H1 (cell line): ENCODE measurements around the gene RNF41.

Experiments used
- GTF2F1 ChIP-seq: IDR thresholded peaks from 2 replicates; pipeline ENCODE4 v1.6.1; 2012; ENCODE audit warnings: low read depth, low read length, improper control_type of control experiment, borderline replicate concordance
- JUND ChIP-seq: IDR thresholded peaks from 2 replicates; pipeline ENCODE4 v1.6.1; 2011; ENCODE audit warnings: mild to moderate bottlenecking, improper control_type of control experiment, low read length
- NRF1 ChIP-seq: IDR thresholded peaks from 2 replicates; pipeline ENCODE4 v1.6.1; 2011; ENCODE audit warnings: mild to moderate bottlenecking, low read depth, low read length, improper control_type of control experiment
- POLR2A ChIP-seq, 2 experiments: IDR thresholded peaks; 1 replicate in 1 of 2; 2 replicates in 1 of 2; pipeline ENCODE4 v1.6.1; 2011; ENCODE audit warnings: low read depth in 2 of 2, low read length in 2 of 2, mild to moderate bottlenecking in 2 of 2; ENCODE audit errors: control extremely low read depth in 1 of 2
- RAD21 ChIP-seq, 2 experiments: IDR thresholded peaks in 1 of 2; conservative IDR thresholded peaks in 1 of 2; 2 replicates each; pipeline ENCODE4 v1.6.1; 2011; ENCODE audit warnings: low read depth in 2 of 2, low read length in 2 of 2, improper control_type of control experiment in 1 of 2, inconsistent platforms in 1 of 2, mild to moderate bottlenecking in 1 of 2, moderate library complexity in 1 of 2
- SP1 ChIP-seq: IDR thresholded peaks from 2 replicates; pipeline ENCODE4 v1.6.1; 2011; ENCODE audit warnings: low read depth, low read length
- TF ChIP-seq, protein P1 (sequence below): IDR thresholded peaks from 2 replicates; pipeline ENCODE4 v1.6.1; 2012; ENCODE audit warnings: inconsistent platforms
- TF ChIP-seq, protein P2 (sequence below), 3 experiments: IDR thresholded peaks; 1 replicate in 2 of 3; 2 replicates in 1 of 3; pipeline versions ENCODE4 v1.5.1 to v1.6.1; 2011; ENCODE audit warnings: low read length in 3 of 3, mild to moderate bottlenecking in 3 of 3, inconsistent platforms in 2 of 3, low read depth in 1 of 3, moderate library complexity in 1 of 3; ENCODE audit not compliant: insufficient read depth in 1 of 3; ENCODE audit errors: control extremely low read depth in 1 of 3

GRCh38 chr12:56198836-56199235 is 22.9 kb downstream of the RNF41 start:
- TF ChIP-seq, protein P1, sequence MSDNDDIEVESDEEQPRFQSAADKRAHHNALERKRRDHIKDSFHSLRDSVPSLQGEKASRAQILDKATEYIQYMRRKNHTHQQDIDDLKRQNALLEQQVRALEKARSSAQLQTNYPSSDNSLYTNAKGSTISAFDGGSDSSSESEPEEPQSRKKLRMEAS: no peak
- TF ChIP-seq, protein P2, sequence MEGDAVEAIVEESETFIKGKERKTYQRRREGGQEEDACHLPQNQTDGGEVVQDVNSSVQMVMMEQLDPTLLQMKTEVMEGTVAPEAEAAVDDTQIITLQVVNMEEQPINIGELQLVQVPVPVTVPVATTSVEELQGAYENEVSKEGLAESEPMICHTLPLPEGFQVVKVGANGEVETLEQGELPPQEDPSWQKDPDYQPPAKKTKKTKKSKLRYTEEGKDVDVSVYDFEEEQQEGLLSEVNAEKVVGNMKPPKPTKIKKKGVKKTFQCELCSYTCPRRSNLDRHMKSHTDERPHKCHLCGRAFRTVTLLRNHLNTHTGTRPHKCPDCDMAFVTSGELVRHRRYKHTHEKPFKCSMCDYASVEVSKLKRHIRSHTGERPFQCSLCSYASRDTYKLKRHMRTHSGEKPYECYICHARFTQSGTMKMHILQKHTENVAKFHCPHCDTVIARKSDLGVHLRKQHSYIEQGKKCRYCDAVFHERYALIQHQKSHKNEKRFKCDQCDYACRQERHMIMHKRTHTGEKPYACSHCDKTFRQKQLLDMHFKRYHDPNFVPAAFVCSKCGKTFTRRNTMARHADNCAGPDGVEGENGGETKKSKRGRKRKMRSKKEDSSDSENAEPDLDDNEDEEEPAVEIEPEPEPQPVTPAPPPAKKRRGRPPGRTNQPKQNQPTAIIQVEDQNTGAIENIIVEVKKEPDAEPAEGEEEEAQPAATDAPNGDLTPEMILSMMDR (IDR thresholded peaks at IDR 0.05; ENCODE audit: control extremely low read depth in 1 of 3, insufficient read depth in 1 of 3, low read depth in 1 of 3, low read length in 3 of 3): no peak
- no peak for TF ChIP-seq NRF1
- TF ChIP-seq SP1: 0 out of 2 replicates have a peak, but pooled peaks have one; percentile 62
- TF ChIP-seq JUND: no peak
- TF ChIP-seq RAD21 (IDR thresholded peaks at IDR 0.05 in 1 of 2, conservative IDR thresholded peaks at IDR 0.05 in 1 of 2; ENCODE audit: low read depth in 2 of 2, low read length in 2 of 2): no peak
- TF ChIP-seq POLR2A (IDR thresholded peaks at IDR 0.05; ENCODE audit: control extremely low read depth in 1 of 2, low read depth in 2 of 2, low read length in 2 of 2): no peak
- TF ChIP-seq GTF2F1: no peak
